Testis (tissue), 2 donors: Measurements from ENCODE around the gene LBHD2.

Experiments used
- POLR2A ChIP-seq: fragments of 450-650 bp; IDR thresholded peaks from one replicate; pipeline ENCODE4 v1.6.1; 2017; ENCODE audit warnings: antibody characterized with exemption, mild to moderate bottlenecking, moderate library complexity
- TF ChIP-seq, protein P1 (sequence below), 3 experiments: fragments of 450-650 bp in 2 of 3; fragments of 200-600 bp in 1 of 3; sonication (generic) in 1 of 3; IDR thresholded peaks; one replicate each; pipeline ENCODE4 v1.5.1; 2016 to 2019; ENCODE audit warnings: antibody characterized with exemption in 3 of 3, mild to moderate bottlenecking in 2 of 3, moderate library complexity in 1 of 3

DNA sequence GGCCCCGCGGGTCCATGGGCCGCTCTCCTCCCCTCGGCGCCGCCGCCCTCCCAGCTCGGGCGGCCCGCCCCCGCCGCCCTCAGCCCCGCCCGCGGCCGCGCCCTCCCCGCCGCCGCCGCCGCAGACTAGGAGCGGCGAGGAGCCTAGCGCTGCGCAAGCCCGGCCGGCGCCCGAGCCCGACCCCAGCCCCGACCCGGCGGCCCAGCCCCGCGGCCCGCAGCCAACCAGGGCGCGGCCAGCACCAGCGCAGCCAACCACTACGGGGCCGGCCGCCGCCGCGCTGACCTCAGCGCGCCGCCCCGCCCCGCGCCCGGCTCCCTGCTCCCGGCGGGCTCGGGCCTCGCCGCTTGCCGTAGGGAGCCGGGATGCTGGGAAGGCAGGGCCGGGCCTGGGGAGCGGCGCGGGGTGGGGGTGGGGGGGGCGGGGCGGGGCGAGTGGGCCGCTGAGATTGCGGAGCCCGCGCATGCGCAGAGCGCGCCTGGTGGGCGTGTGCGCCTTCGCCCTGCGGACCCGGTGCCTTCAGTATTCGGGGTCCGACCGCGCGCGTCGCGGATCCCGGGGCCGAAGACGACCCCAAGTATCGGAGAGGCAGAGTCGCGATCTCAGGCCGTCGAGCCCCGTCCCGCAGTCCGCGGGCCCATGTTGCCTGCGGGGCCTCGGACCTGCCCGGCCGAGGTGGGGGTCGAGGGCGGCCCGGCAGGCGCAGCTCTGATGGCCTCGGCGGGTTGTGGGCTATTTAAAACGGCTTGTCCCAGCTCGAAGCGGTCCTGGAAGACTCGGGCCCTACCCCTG is 26.4 kb upstream of the LBHD2 start, which contains the start of gene CDC42BPB:
- TF ChIP-seq, protein P1, sequence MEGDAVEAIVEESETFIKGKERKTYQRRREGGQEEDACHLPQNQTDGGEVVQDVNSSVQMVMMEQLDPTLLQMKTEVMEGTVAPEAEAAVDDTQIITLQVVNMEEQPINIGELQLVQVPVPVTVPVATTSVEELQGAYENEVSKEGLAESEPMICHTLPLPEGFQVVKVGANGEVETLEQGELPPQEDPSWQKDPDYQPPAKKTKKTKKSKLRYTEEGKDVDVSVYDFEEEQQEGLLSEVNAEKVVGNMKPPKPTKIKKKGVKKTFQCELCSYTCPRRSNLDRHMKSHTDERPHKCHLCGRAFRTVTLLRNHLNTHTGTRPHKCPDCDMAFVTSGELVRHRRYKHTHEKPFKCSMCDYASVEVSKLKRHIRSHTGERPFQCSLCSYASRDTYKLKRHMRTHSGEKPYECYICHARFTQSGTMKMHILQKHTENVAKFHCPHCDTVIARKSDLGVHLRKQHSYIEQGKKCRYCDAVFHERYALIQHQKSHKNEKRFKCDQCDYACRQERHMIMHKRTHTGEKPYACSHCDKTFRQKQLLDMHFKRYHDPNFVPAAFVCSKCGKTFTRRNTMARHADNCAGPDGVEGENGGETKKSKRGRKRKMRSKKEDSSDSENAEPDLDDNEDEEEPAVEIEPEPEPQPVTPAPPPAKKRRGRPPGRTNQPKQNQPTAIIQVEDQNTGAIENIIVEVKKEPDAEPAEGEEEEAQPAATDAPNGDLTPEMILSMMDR (IDR thresholded peaks at IDR 0.05) = no peak
- TF ChIP-seq POLR2A = no peak
